GM19372 (cell line): ENCODE results near the gene RIPPLY3.
"Not testable (repeated sequence)": the region's sequence is repeated elsewhere in the genome, so short reads cannot be mapped to it uniquely, and the experiment has no call there.

Experiments used
- ATAC-seq: cut with Tn5 transposase; IDR thresholded peaks from one replicate; pipeline ENCODE4 v1.9.1; 2021; ENCODE audit warnings: mild to moderate bottlenecking, low read depth, moderate library complexity; ENCODE audit not compliant: unreplicated experiment

The RIPPLY3 gene

DNA sequence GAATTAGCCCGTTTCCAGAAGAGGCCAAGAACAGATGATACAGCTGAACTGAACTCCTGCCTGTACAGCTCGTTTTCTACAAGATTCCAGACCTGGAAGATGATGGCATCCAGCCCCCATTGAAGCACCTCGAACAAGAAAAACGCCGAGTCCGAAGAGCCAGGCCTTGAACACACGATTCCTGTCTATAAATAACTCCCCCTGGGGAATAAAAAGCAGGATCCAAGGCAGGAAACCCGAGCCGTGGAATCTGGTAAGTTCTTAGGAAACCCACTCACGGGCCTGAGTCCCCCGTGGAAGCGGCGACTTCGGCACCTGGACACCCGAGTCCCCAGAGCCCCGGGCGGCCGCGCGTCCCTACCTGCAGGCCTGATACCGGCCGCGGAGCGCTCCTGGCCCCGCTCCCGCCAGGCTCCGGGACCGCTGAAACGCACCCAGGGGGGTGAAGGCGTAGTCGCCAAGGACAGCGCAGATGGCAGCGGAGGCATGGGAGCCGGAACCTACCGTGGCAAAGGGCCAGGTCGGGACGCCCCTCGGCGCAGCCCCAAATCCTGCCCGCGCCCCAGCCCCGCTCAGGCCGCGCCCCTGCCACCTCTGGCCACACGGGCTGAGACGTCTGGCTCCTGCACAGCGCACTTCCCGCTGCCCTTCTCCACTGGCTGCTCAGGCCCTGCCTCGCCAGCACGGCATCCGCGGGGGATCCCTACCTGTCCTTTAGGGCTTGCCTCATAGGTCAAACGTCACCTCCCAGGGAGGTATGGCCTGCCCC lies 26.0 kb upstream of the RIPPLY3 start:
- no peak for ATAC-seq

DNA sequence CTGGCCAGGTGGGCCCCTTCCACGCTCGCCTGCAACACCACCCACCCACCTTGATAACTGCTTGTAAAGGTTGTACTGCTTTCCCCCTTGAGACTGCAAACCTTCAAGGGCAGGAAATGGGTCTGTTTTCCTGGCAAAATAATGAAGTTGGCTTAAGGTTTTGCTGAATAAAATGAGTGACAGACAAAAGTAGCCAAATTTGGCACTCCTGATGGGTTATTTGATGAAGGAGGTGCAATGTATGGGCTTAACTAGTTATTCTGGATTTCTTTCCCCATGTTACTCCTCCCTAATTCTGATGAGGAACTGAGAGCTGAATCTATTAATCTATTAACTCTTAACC lies 25.5 kb upstream of the RIPPLY3 start:
- ATAC-seq, result no peak

DNA sequence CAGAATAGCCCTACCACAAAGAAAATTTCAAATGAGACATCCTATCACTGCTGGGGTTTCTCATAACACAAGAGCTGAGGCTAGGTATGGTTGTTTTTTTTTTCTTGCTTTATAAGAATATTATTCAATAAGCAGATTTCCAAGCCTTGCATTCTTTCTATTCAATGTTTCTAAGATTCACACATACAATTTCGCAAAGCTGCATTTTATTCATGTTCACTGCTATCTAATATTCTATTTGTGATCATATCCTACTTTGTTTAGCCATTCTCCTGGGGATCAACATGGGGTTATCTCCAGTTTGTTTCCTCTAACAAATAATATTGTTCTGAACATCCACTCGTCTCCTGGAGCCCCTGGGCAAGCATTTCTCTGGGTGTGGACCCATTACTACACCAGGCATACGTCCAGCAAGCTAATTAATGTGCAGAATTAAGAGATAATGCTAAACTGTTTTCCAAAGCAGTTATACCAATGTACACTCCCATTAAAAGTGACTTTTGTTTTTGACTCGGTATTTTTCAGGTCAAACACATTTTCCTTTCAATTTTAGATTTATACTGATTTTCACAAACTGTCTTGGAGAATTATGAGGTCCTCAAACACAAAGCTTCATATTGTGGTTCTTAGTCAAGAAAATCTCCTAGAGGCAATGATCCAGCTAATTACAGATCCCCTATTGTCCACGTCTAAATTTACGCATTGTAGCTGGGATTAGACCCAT lies 24.4 kb upstream of the RIPPLY3 start:
- no peak for ATAC-seq

GRCh38 chr21:36985751-36986594 lies 20.5 kb upstream of the RIPPLY3 start:
- ATAC-seq, result no peak

DNA sequence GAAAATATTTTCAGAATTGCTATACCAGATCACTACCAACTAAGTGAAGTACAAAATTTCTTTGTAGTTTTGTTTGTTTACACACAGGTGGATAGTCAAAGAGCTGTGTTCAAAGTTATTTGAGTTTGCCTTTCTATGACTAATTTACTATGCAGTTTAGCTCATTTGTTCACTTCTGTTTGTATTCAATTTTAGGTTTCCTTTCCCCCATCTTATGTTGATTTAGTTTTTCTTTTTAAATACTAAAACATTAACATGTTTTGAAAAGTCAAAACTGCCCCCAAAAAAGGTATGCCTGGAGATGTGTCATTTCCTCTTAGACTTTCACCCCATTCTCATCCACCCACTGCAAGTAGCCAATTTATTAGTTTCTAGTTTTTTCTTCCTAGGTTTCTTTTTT lies 18.7 kb upstream of the RIPPLY3 start:
- no peak for ATAC-seq

- ATAC-seq, result no peak
Observed at GRCh38 chr21:36988536-36988935, 18.0 kb upstream of the RIPPLY3 start.

- not testable (repeated sequence) for ATAC-seq
Observed at GRCh38 chr21:36989199-36989698, 17.3 kb upstream of the RIPPLY3 start.

GRCh38 chr21:36989699-36990507 lies 16.6 kb upstream of the RIPPLY3 start:
- peak; percentile 91 for ATAC-seq

- ATAC-seq, result no peak
Observed at GRCh38 chr21:36990508-36991205, 15.8 kb upstream of the RIPPLY3 start.

- ATAC-seq, result no peak
Observed at GRCh38 chr21:36992671-36993070, 13.8 kb upstream of the RIPPLY3 start.

DNA sequence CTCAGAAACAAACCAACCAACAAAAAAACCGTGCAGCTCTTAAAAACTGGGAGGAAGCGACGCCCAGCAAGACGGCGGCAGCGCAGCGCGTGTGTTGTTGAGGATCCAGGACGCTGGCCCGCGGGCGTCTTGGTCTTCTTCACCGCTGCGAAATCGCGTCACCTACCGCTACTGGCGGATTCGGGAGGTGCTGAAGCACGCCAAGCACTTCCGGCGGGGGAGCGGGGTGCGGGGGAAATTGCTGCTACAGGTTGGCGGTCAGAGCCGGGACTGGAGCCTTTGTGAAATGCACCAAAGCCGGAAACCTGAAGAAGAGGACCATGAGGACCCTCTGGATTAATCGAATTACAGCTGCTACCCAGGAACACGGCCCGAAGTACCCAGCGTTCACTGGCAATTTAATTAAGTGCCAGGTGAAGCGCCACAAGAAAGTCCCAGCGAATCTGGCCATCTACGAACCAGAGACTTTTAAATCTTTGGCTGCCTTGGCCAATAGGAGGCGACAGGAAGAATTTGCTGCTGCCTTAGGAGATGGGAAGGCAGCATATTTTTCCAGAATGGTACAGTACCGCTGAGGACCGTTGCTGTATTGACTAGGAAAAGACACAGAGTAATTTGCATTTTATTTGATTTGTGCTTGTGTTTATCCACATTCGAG lies 11.9 kb upstream of the RIPPLY3 start:
- no peak for ATAC-seq

- ATAC-seq, result not testable (repeated sequence)
Observed at GRCh38 chr21:36995285-36995684, 11.2 kb upstream of the RIPPLY3 start.

GRCh38 chr21:36999131-36999898 lies 7.2 kb upstream of the RIPPLY3 start:
- ATAC-seq, result no peak

GRCh38 chr21:37000381-37000780 lies 6.1 kb upstream of the RIPPLY3 start:
- no peak for ATAC-seq

GRCh38 chr21:37001441-37001840 lies 5.1 kb upstream of the RIPPLY3 start:
- ATAC-seq, result no peak

GRCh38 chr21:37002851-37003250 lies 3.7 kb upstream of the RIPPLY3 start:
- not testable (repeated sequence) for ATAC-seq

DNA sequence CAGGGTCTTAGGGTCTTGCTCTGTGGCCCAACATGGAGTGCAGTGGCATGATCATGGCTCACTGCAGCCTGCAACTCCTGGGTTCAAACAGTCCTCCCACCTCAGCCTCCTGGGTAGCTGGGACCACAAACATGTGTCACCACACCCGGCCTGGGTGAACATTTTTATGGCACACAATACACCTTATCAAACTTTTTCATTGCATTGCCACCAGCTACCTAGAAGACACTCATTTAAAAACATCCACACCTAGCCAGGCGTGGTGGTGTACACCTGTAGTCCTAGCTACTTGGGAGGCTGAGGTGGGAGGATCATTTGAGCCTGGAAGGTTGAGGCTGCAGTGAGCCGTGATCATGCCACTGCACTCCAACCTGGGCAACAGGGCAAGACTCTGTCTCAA lies 2.6 kb upstream of the RIPPLY3 start:
- ATAC-seq, result not testable (repeated sequence)
